Germinal center (tissue), 1 donor: ENCODE results near the gene TFAP2E.

Experiments
- DNase-seq: peaks from one replicate; pipeline ENCODE4 v3.0.0; 2012; ENCODE audit warnings: mixed read lengths, low spot score

Gene TFAP2E

DNA sequence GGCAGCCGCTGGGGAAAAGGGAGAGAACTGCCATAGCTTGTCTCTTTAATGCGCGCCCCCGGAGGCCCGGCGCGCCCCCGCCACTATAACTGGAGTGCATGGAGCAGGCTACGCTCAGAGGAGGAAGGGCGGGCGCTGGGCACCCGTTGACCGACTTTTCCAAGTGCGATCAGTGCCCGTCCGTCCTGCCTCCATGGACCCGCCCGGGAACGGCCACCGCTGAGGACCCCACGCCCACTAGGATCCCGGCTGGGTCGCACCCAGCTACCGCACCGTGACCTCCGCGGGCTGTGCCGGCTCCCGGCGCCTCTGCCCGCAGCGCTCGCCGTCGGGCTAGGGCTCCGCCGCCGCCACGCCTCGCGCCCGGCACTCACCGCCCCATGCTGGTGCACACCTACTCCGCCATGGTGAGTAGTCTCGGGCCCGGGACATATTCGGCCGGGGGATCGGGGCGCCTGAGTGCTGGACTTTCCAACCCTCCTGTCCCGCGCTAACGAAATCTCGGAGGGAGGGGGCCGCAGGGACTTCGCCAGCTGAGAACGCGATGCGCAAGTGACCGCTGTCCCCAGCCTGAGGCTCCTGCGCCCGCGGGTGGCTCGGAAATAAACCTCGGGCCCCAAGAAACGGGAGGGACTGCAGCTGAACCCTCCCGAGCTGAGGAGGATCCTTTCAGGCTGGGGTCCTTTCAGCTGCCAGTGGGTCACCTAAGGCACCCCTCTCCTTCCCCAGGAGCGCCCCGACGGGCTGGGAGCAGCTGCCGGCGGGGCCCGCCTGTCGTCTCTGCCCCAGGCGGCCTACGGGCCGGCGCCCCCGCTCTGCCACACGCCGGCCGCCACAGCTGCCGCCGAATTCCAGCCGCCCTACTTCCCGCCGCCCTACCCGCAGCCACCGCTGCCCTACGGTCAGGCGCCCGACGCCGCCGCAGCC is at the start of gene TFAP2E:
TSS of gene TFAP2E (plus strand) at position 117 of the 927 bp plus-strand sequence. CDS start at position 381, 264 bp downstream.
- peak; percentile 34 for DNase-seq

DNA sequence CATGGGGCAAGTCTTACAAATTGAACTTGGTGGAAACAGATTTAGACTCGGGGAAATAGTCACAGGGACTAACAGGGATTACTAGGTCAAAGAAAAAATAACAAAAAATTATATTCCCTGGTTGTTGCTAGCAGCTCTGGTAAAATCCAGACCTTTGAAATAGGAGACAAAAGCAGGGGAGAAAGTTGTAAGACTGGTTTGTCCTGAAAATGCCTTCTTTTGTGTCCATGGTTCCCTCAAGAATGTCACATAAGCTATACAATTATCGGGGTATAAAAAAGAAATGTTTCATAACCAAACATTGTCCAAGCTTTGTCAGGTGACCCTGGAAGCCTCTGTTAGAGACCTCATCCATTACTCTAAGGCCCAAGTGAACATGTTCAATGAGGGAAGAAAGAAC is 49.0 kb upstream of the TFAP2E start:
- no peak for DNase-seq

DNA sequence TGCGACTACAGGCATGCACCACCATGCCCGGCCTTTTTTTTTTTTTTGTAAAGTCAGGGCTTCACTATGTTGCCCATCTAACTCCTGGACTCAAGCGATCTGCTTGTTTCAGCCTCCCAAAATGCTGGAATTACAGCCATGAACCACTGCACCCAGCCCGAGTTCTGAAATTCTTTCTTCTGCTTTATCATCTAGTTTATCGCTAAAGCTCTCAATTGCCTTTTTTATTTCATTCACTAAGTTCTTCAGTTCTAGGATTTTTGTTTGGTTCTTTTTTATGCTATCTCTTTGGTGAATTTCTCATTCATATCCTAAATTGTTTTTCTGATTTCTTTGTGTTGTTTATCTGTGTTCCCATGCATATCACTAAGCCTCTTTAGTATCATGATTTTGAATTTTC is 42.9 kb upstream of the TFAP2E start:
- DNase-seq: no peak

DNA sequence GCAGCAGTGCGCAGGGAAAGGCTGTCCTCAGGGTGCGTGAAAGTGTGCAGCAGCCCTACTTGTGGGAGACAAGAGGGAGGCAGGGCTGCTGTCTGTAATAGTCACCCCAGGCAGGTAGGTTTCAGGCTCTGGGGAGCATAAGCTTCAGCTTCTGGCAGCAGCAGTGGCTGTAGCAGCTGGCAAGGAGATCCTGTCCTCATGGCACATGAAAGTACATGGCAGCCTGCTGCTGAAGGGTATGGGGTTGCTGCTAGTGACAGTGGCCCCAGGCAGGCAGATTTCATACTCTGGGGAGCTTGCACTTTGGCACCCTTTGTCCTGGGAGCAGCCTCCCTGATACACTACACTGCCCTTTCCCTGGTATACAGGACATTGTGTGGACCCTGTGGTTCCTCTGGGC is 42.2 kb upstream of the TFAP2E start:
- no peak for DNase-seq

DNA sequence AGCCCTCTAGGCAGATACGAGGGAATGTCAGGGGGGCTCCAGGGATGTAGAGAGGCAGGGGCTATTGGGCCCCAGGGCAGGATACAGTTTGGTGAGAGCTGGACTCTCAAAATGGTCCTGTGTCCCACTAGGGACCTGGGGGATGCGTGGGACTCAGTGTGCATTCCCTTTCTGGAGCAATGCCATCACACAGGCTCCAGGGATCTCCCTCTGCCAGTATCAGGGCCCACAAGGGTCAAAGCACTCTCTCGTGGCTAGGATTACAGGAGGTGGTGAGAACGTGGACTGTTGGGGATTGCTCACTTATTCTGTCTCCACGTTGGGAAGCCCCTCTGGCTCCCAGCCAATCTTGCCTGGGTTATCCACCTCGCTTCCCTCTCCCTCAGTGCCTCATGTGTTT is 41.7 kb upstream of the TFAP2E start:
- no peak for DNase-seq

DNA sequence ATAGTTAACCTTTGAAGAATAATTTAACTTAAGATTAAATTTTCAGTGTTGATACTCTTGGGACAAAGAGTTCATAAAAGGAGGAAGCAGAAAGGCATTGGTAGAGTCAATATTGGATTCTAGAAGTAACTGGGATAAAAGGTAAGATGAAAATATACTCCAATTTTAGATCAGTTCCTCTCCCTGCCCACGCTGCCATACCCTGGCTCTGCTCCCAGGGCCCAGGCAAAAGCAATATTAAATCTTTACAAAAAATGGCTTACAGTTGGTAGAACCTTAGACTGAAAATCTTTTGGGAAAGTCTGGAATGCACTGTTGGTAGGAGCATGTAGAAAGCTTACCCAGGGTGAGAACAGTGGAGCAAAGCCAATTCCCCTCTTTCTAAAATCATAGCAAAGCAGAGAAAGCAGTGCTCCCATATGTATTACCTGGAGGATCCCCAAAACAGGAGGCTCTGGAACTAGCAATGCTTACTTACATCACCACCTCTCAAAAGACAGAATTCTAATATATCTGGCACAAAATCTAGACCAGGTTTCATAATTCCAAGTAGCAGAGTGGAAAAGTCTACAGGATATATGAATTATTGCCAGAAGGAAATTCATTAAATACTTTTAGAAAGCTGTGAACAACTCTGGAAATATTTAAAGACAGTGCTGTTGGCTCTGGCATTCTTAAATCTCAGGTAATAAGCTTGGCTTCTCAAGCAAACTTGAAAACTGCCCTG is 40.5 kb upstream of the TFAP2E start:
- DNase-seq: no peak

DNA sequence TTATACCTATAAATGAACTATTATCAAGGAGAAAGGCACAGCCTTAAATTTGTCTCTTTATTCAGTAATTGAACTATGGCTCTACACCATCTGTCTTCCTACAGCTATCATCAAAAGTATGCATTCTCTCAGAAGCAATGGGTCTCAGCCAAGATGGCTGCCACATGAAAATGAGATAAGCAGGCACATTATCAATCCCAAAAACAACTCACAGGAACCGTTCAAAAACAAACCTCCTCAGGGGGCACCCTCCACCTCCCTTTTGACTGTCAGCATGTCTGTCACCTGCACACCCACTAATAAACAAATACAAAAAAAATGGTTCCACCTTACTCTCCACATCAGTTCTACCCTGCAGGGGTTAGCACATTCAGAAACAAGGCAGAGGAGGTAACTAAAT is 39.5 kb upstream of the TFAP2E start:
- no peak for DNase-seq

DNA sequence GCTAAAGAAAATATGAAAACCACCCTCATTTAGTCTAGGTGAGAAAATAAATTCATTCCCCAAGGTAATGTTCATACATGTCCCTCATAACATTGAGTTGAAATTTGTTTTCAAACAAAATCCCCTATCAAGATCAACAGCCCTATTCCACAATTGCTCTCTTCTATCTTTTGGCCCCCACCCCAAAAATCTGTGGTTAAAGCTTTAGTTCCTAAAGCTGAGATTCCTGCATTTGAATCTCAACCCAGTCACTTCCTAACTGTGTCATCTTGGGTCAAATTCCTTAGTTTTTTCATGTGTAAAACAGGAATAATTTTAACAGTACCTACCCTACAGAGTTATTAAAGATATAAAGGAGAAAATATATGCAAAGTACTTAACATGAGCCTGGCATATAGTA is 37.9 kb upstream of the TFAP2E start:
- no peak for DNase-seq

DNA sequence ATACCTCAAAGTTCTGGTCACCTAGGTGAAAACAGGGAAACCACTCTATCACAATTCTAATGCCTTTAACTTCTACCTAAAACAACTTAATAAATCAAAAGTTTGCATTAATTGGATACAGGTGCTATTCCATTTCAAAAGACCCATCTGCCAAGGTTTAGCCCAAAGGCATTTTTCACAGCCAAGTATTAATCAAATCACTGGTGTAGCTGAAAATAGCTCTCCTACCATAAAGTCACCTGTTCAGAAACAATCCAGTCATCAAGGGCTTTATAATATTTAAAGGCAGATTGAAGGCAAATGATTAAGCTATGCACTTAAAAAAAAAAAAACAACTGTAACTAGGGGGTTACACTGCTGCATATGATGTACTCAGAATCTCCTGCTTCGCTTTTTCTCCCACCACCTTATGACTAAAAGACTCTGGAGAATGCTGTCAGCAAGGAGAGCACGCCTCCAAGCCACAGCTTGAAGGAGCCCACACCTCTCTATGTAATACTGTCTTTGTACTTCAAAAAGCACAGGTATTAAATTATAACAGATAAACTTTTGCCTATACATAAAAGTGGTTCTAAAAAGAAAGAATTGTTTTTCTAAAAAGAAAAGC is 36.5 kb upstream of the TFAP2E start:
- DNase-seq: no peak

DNA sequence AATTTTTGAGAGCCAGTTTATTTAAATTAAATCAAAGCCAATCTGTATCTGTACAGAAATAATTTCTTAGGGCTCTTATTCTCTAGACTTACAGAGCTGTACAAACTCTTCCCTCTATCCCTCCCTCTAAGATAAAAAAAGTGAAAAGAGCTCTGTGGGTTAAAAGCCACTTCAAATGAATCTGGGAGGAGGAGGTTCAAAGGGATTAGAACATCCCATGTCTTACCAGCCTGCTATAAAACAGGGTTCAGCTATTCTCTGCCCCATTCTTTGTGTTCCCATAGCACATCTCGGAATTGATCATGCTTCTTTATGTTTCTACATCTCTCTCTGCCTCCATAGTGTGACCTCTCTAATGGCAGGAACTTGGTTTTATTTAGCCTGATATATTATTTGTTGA is 35.3 kb upstream of the TFAP2E start:
- DNase-seq: no peak

DNA sequence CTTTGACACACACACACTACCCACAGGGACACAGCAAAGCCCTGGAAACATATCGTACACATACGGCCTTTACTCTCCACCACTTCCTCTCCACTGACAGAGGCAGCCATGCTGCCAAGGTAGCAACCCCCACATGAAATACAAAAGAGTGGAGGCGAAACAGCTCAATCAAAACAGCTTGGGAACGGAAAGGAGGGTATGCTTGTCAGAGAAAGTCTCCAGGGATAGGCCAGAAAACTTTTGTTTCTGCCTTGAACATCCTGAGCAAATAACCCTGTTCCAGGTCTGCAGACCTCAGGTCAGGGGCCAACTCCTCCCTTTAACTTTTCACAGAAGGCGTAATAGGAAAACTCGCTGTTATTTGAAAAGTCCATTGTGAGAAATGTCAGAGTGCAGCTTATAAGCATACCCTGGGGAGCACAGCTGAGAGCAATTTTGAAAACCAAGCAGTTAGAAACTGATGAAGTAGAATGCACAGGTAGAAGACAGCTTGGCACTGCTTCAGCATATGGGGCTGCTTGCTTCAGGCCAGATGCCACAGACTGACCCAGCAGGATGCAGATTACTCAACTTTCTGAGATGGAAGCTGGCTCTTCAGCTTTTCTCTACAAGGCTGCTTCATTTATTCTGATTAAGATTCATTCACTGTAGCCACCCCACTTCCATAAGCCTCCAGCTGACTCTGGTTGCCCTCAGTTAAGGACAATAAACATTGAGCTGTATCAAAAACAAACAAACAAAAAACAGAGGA is 33.9 kb upstream of the TFAP2E start:
- DNase-seq: no peak

DNA sequence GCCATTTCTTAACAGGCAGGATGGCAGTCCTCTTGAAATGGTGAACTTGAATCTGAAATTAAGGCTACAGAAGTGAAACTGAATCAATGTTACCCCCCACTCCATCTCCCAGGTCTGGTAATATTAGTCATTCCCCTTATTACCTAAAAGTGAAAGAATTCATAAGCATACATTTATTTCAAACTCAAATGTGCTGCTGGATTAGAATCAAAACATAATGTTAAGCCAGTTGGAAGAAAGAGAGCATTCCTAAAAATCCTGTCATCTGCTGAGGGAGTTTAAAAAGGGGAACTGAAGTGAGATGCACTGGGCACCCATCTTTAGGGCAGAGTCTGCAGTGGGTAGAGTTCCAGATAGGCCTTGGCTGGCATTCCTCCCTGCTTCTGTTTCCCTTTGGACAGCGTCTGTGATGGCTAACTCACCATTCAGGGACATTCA is 33.3 kb upstream of the TFAP2E start:
- DNase-seq: no peak

DNA sequence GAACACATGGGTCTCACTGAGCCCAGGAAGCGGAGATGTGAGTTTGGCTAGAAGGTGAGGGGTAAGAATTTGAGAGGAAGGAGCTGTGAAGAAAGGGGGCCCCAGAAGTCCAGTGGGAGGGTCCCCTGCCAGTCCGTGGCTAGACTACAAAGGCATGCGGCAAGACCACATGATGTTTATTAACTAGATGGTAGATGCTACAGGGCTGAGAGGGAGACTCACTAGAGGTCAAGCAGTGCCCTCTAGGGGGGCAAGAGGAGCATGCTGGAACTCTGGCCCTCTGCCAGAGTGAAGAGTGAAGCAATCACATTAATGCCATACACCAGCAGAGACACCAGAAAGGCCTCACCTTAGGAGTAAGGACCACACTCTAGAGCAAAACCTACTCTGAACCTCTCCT is 28.1 kb upstream of the TFAP2E start:
- peak; percentile 46 for DNase-seq

DNA sequence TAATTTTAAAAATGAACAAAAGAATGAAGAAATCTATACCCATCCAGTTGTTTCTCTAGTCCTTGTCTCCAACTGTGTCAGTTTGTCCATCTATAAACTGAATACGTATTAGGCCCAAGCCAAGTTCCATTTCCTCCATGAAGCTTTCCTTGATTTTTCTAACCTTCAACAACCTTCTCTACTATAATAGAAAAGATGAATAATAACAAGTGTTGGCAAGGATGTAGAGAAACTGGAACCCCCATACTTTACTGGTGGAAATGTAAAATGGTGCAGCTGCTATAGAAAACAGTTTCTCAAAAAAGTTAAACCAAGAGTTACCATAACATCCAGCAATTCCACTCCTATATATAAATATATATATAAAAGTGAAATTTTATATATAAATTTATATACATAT is 26.5 kb upstream of the TFAP2E start:
- no peak for DNase-seq

DNA sequence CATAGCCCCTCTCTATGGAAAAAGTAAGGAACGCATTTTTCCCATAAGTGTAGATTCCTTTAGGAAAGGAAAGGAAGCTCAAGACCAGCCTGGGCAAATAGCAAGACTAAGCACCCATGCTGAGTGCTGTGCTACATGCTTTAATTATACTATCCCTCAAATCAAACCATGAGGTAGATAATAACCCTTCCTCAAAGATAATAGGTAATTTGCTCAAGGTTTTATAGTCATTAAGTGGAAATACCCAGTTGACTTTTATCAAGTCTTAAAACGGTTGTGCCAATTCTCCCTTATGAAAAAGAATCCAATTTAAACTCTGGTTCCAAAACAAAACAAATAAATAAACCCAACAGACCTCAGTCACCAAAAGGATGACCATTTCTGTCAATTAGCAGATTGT is 19.3 kb upstream of the TFAP2E start:
- DNase-seq: no peak

DNA sequence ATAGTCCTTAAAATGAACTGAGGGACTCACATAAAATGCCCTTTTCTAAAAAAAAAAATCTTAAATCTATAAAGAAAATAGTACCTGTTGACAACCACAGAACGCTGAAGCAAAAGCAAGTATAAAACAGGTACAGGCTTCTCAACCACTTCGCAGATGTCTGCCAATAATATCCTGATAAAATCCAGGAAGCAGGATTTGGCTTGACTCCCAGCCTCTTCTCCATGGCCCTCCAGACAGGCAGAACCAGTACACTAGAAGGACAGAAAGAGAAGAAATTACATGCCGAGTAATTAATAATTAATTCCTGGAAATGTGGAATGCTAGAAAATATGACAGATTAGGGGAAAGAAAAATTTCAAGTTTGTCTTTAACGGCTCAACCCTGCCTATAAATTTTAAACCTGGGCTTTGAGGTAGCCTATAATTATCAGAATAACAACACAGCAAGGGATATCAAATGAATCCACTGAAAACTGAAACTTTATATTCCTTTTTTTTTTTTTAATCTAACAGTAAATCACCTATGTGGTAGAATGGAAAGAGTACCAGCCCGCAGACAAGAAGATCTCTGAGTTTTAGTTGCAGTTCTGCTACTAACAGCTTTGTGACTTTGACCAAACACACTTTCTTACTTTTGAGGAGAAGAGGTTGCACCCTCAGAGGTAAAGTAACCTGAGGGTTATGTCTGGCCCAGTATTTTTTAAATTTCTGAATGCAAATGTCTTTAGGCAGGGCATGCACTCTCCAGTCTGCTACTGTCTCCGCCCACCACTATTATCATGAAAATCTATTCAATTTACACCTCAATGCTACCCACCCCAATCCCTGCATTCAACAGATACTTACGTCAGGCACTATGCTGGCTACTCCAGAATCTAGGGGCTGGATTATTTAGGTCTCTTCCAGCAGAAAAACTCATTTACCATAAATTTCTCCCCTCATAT is 18.6 kb upstream of the TFAP2E start:
- no peak for DNase-seq

DNA sequence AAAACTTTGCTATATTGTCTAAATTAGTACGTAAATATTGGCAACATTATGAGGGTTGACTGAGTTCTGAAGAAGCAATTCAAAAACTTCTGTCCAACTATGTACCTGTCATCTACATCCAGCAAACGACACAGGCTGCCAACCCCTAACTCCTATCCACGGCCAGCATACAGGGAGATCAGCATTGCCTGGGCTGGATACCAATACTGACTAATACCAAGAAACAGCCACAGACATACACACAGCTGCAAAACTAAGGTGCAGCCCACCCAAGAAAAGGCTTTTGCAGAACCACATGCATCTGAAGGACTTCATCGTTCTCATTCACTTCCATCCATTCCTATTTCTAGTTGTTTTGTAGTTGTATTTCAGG is 17.9 kb upstream of the TFAP2E start:
- no peak for DNase-seq

DNA sequence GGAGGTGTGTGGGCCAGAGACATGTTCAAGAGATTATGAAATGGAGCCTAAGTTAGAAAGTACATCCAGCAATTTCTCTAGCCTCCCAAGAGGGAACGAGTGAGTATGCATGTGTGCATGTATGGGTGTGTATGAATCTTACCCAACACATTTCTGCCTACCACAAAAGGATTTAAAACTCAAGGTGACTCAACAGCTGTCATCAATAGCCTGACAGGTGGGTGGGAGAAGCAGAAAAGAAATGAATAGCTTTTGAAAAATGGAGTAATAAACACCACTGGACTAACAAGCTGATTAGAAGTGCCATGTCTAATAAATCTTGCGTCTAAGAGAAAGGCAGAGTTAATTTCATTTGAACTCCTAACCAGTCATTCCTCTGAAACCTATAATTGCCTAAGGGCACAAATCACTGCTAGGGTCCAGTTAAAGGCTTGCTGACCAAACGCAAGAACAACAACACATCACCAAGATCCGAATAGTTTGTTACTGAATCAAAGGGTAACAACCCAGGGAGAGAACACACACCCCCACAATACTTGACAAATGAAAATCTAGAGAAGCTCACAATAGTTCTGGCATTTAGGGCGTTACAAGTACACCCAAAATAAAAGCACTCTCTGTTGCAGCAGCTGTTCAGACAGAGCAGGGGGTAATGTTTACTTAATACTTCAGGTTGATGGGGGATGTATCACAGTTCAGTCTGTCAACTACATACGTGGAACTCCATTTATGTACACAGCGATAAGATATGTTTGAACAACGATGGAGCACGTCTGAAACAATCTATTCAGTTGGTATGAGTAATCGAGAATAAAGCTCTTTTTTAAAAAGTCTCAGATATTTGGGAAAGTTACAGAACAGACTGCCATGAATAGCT is 17.3 kb upstream of the TFAP2E start:
- no peak for DNase-seq

DNA sequence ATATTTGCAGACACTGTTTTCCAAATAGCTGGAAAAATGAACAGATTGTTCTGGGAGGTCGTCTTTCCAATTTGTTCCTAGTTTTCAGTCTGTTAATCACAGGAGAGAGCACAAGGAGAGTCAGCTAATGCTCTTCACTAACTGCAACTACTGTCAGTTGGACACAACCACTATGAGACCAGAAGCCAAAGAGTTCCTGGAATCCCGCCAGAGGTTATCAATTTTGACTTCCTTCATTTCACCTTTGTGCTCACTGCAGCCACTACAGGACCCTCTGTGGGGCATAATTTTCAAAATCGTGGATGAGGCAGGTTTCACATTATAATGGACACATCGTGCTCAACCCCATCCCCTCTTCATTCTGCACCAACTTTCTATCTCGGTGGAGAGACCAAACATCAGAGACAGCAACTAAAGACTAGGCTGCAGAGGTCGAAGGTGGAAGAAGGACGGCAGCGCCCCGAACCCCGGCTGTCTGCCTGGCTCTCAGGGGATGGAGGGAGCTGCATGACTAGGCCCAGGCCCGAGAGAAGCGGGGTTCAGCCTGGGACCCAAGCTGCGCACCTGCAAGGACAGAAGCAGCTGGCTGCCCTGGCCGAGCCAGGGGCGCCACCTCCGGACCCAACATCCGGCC is 16.5 kb upstream of the TFAP2E start:
- DNase-seq: peak; percentile 54
